H9 (cell line): ENCODE results near the gene RASGRF2. TPM values are rescaled to one million over a fixed set of nuclear protein-coding genes. Genes with fewer than 3 reads are reported as not detected.

Experiments used
- DNase-seq: peaks from one replicate; pipeline ENCODE4 v3.0.0-alpha.2; 2017
- H2AFZ ChIP-seq: one replicate; pipeline ENCODE4 v1.6.1; 2013; ENCODE audit warnings: mild to moderate bottlenecking, low read length, control low read depth, moderate library complexity
- H2AK5ac ChIP-seq: 2 replicates; pipeline ENCODE4 v1.6.1; 2013; ENCODE audit warnings: low read length, control low read depth, mixed read lengths; ENCODE audit not compliant: insufficient read length
- H2BK120ac ChIP-seq: one replicate; pipeline ENCODE4 v1.6.1; 2013; ENCODE audit warnings: low read depth, mild to moderate bottlenecking, low read length, control low read depth, inconsistent platforms; ENCODE audit not compliant: poor library complexity, severe bottlenecking
- H2BK12ac ChIP-seq: 2 replicates; pipeline ENCODE4 v1.6.1; 2013; ENCODE audit warnings: low read length, control low read depth, mixed read lengths, low read depth; ENCODE audit not compliant: insufficient read length
- H2BK15ac ChIP-seq: 2 replicates; pipeline ENCODE4 v1.6.1; 2013; ENCODE audit warnings: low read depth, low read length, control low read depth
- H2BK20ac ChIP-seq: one replicate; pipeline ENCODE4 v1.6.1; 2013; ENCODE audit warnings: low read depth, mild to moderate bottlenecking, low read length, control low read depth, inconsistent platforms; ENCODE audit not compliant: poor library complexity, severe bottlenecking
- H2BK5ac ChIP-seq: 2 replicates; pipeline ENCODE4 v1.6.1; 2013; ENCODE audit warnings: low read length, control low read depth, mixed read lengths; ENCODE audit not compliant: insufficient read length
- H3K14ac ChIP-seq: 2 replicates; pipeline ENCODE4 v1.6.1; 2013; ENCODE audit warnings: low read length, control low read depth; ENCODE audit not compliant: insufficient read depth
- H3K18ac ChIP-seq: 2 replicates; pipeline ENCODE4 v1.6.1; 2013; ENCODE audit warnings: low read depth, mild to moderate bottlenecking, mixed read lengths, low read length, control low read depth; ENCODE audit not compliant: insufficient read length
- H3K23ac ChIP-seq: 2 replicates; pipeline ENCODE4 v1.6.1; 2013; ENCODE audit warnings: low read length, control low read depth, mixed read lengths, low read depth; ENCODE audit not compliant: insufficient read length
- H3K23me2 ChIP-seq: 2 replicates; pipeline ENCODE4 v1.6.1; 2013; ENCODE audit warnings: low read depth, mild to moderate bottlenecking, mixed read lengths, low read length, control low read depth; ENCODE audit not compliant: insufficient read length, poor library complexity, severe bottlenecking
- H3K27ac ChIP-seq: 2 replicates; pipeline ENCODE4 v1.5.1; 2013; ENCODE audit warnings: low read length, control low read depth, mixed read lengths, low read depth; ENCODE audit not compliant: insufficient read length
- H3K27me3 ChIP-seq: 2 replicates; pipeline ENCODE4 v1.6.1; 2013; ENCODE audit warnings: low read length, control low read depth, inconsistent platforms; ENCODE audit not compliant: insufficient read depth
- H3K4ac ChIP-seq: 2 replicates; pipeline ENCODE4 v1.6.1; 2013; ENCODE audit warnings: low read depth, mild to moderate bottlenecking, control low read depth, inconsistent platforms, low read length, moderate library complexity
- H3K4me1 ChIP-seq: 2 replicates; pipeline ENCODE4 v1.6.1; 2013; ENCODE audit warnings: low read length, control low read depth, inconsistent platforms; ENCODE audit not compliant: insufficient read depth
- H3K4me2 ChIP-seq: 2 replicates; pipeline ENCODE4 v1.6.1; 2013; ENCODE audit warnings: low read length, control low read depth, mixed read lengths; ENCODE audit not compliant: insufficient read length, insufficient read depth
- H3K56ac ChIP-seq: 2 replicates; pipeline ENCODE4 v1.6.1; 2013; ENCODE audit warnings: low read depth, mild to moderate bottlenecking, mixed read lengths, low read length, control low read depth; ENCODE audit not compliant: insufficient read length
- H3K79me1 ChIP-seq: 2 replicates; pipeline ENCODE4 v1.6.1; 2013; ENCODE audit warnings: low read depth, mild to moderate bottlenecking, moderate library complexity, low read length, control low read depth, inconsistent platforms; ENCODE audit not compliant: insufficient read depth, poor library complexity, severe bottlenecking
- H3K79me2 ChIP-seq: 2 replicates; pipeline ENCODE4 v1.6.1; 2013; ENCODE audit warnings: low read length, control low read depth, inconsistent platforms; ENCODE audit not compliant: insufficient read depth
- H3K9ac ChIP-seq: 2 replicates; pipeline ENCODE4 v1.6.1; 2013; ENCODE audit warnings: low read length, control low read depth, mixed read lengths; ENCODE audit not compliant: insufficient read length; ENCODE audit errors: extremely low read depth
- H3K9me3 ChIP-seq: one replicate; pipeline ENCODE4 v1.6.1; 2013; ENCODE audit warnings: low read depth, low read length, inconsistent platforms; ENCODE audit not compliant: control insufficient read depth
- H3T11ph ChIP-seq: one replicate; pipeline ENCODE4 v1.6.1; 2013; ENCODE audit warnings: mild to moderate bottlenecking, low read length, control low read depth, inconsistent platforms
- H4K20me1 ChIP-seq: one replicate; pipeline ENCODE4 v1.6.1; 2013; ENCODE audit not compliant: control insufficient read depth, insufficient read length, insufficient read depth
- H4K5ac ChIP-seq: 2 replicates; pipeline ENCODE4 v1.6.1; 2013; ENCODE audit warnings: low read depth, mild to moderate bottlenecking, mixed read lengths, low read length, control low read depth; ENCODE audit not compliant: insufficient read length
- H4K8ac ChIP-seq: replicated peaks from 2 replicates; pipeline ENCODE4 v1.6.1; 2013; ENCODE audit warnings: low read length, control low read depth, mixed read lengths, low read depth; ENCODE audit not compliant: insufficient read length
- H4K91ac ChIP-seq: 2 replicates; pipeline ENCODE4 v1.6.1; 2013; ENCODE audit warnings: low read depth, mild to moderate bottlenecking, moderate library complexity, mixed read lengths, low read length, control low read depth; ENCODE audit not compliant: insufficient read length
- H3K27ac Mint-ChIP-seq, 3 experiments: 2 replicates in 2 of 3; 3 replicates in 1 of 3; pipeline ENCODE4 v1.8.0; 2020 to 2021; ENCODE audit warnings: mixed read lengths in 3 of 3, mild to moderate bottlenecking in 1 of 3, moderate library complexity in 1 of 3
- H3K27me3 Mint-ChIP-seq: 2 replicates; pipeline ENCODE4 v1.8.0; 2021; ENCODE audit warnings: low read depth, mild to moderate bottlenecking, moderate library complexity, mixed read lengths
- H3K36me3 Mint-ChIP-seq, 3 experiments: 2 replicates in 2 of 3; 3 replicates in 1 of 3; pipeline ENCODE4 v1.8.0; 2020 to 2021; ENCODE audit warnings: low read depth in 3 of 3, mixed read lengths in 3 of 3; ENCODE audit not compliant: insufficient read depth in 1 of 3
- H3K4me1 Mint-ChIP-seq, 2 experiments: 2 replicates each; pipeline ENCODE4 v1.8.0; 2020; ENCODE audit warnings: mixed read lengths in 2 of 2
- H3K4me3 Mint-ChIP-seq, 2 experiments: 2 replicates in 1 of 2; 3 replicates in 1 of 2; pipeline ENCODE4 v1.8.0; 2020 to 2021; ENCODE audit warnings: mild to moderate bottlenecking in 2 of 2, mixed read lengths in 2 of 2, moderate library complexity in 1 of 2
- H3K9me3 Mint-ChIP-seq, 2 experiments: 2 replicates in 1 of 2; 3 replicates in 1 of 2; pipeline ENCODE4 v1.8.0; 2020; ENCODE audit warnings: mild to moderate bottlenecking in 2 of 2, mixed read lengths in 2 of 2, moderate library complexity in 1 of 2
- CTCF ChIP-seq: fragments of 200-600 bp; sonication (generic); conservative IDR thresholded peaks from 3 replicates; pipeline ENCODE4 v1.8.0; 2021; ENCODE audit warnings: antibody characterized with exemption, mild to moderate bottlenecking
- WGBS: extraction: QIAGEN DNeasy Blood & Tissue Kit; methylation state at CpG from one replicate; pipeline ENCODE4 v1.1.7; 2013; ENCODE audit warnings: missing lambda C conversion rate, low lambda C conversion rate, mixed read lengths; ENCODE audit not compliant: insufficient read length; ENCODE audit errors: extremely low coverage; 5-methylcytosine and 5-hydroxymethylcytosine counted together
- total RNA-seq: library from RNA; stranded (reverse); gene quantifications from 2 replicates; pipeline ENCODE4 v1.2.1, GENCODE V29; 2021

Gene RASGRF2
- total RNA-seq, 1 experiment from 2014 or later = 13.5 TPM

DNA sequence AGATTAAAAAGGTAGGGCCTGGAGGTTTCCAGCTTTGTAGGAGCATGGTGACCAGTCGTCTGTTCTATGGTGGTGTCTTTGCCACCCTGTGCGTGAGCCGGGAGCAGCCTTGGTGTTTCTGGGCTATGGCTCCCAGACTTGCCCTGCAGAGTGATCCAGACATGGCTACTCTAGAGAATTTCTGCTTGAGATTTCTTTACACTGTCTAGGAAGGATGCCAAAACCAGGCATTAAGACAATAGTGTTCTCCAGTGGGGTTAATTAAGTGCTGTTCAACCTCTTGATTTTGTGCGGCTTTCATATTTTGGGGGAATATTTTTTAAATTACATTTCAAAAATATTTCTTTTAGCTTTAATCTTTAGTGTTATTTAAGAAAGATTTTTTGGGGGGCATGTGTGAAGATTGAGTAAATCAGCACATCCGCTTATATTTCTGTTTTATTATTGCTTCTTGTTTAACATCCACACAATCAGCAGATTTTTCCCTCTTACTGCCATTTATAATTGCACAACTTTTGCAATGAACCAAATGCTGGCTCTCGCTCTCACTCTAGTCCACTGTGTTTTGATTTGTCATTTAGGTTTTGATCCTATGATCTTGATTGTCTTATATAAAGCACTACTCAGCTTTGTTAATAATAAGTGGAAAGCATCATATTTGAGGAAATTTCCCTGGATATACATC is 110.5 kb downstream of the RASGRF2 start:
- H3K23me2 ChIP-seq = no peaks in the 10 kb centered on the region
- no peaks in the 10 kb centered on the region for H3K9me3 ChIP-seq
- no peaks in the 10 kb centered on the region; a peak in 1 of 5 replicates for H3K9me3 Mint-ChIP-seq
- H3K23ac ChIP-seq = no peak overlapping the region
- H3K79me1 ChIP-seq = peaks cover 4% of the 10 kb centered on the region
- no peaks in the 10 kb centered on the region for H4K20me1 ChIP-seq
- H2BK20ac ChIP-seq = no peak overlapping the region
- no peak overlapping the region for H2AK5ac ChIP-seq
- H3K56ac ChIP-seq = no peak overlapping the region
- H2BK120ac ChIP-seq = no peak overlapping the region
- H3K4me1 Mint-ChIP-seq = peaks cover 10 to 13% of the 10 kb centered on the region in 2 experiments
- no peak overlapping the region for H3K27ac ChIP-seq
- H2BK5ac ChIP-seq = no peak overlapping the region
- H4K8ac ChIP-seq = no peak overlapping the region
- no peak overlapping the region for H3T11ph ChIP-seq
- no peak overlapping the region for H3K4me2 ChIP-seq
- H3K4me1 ChIP-seq = no peaks in the 10 kb centered on the region
- H3K4ac ChIP-seq = no peak overlapping the region
- H4K91ac ChIP-seq = no peak overlapping the region
- H3K27me3 Mint-ChIP-seq = no peaks in the 10 kb centered on the region
- no peak overlapping the region for H3K4me3 Mint-ChIP-seq
- TF ChIP-seq CTCF = no peak
- peaks cover 7 to 14% (median 8%) of the 10 kb centered on the region in 3 experiments; a peak in 5 of 7 replicates for H3K36me3 Mint-ChIP-seq
- no peak overlapping the region for H3K14ac ChIP-seq
- H3K18ac ChIP-seq = no peak overlapping the region
- H2BK12ac ChIP-seq = no peak overlapping the region
- DNase-seq = no peak
- WGBS = no CpG with 5 or more reads among the region's 6 CpGs
- no peak overlapping the region for H3K27ac Mint-ChIP-seq
- H3K79me2 ChIP-seq = no peaks in the 10 kb centered on the region
- no peak overlapping the region for H2AFZ ChIP-seq
- H2BK15ac ChIP-seq = no peak overlapping the region
- no peak overlapping the region for H3K9ac ChIP-seq
- no peaks in the 10 kb centered on the region for H3K27me3 ChIP-seq
- no peak overlapping the region for H4K5ac ChIP-seq
